22Rv1 (cell line): ENCODE measurements around the gene CRYBG2.

Experiments used
- ZFX ChIP-seq: fragments of 450-650 bp; IDR thresholded peaks from 2 replicates; pipeline ENCODE4 v1.6.1; 2017; ENCODE audit warnings: antibody characterized with exemption, borderline replicate concordance
- TF ChIP-seq, protein P1 (sequence below): fragments of 450-650 bp; IDR thresholded peaks from 2 replicates; pipeline ENCODE4 v1.5.1; 2017; ENCODE audit warnings: mild to moderate bottlenecking

DNA sequence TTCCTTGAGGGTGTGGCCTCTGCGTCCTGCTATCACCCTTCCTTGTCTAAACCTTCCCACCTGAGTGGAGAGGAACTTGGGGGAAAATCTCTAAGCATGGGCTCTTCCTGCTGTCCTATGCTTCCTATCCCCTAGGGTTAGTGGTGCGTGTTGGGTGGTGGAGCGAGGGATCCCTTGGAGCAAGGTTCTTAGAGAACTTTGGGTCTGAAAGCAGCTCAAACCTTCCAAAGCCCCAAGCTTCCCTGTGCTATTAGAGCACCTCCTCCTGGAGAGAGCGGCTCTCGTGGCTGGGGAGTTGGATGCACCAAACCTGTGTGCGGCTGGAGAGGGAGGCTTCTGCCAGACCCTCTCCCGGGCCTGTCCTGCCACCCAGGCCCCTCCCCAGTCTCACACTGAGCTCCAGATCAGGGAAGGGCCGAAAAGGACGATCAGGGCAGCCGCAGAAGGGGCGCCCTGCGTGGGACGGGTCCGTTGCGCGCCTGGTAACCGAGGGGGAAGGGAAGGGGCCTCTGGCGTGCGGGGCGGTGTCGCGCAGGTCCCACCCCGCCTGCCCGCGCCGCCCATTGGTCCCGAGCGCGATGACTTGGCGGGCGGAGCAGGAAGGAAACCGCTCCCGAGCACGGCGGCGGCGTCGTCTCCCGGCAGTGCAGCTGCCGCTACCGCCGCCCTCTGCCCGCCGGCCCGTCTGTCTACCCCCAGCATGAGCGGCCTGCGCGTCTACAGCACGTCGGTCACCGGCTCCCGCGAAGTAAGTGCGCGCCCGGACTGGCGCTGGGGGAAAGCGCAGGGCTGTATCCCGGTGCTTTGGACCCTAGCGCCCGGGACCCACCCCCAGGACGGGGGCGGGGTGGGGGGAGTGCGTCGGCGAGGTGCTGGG lies 74.2 kb downstream of the CRYBG2 start, which contains the start of gene SH3BGRL3:
- no peak for TF ChIP-seq ZFX
- TF ChIP-seq, protein P1, sequence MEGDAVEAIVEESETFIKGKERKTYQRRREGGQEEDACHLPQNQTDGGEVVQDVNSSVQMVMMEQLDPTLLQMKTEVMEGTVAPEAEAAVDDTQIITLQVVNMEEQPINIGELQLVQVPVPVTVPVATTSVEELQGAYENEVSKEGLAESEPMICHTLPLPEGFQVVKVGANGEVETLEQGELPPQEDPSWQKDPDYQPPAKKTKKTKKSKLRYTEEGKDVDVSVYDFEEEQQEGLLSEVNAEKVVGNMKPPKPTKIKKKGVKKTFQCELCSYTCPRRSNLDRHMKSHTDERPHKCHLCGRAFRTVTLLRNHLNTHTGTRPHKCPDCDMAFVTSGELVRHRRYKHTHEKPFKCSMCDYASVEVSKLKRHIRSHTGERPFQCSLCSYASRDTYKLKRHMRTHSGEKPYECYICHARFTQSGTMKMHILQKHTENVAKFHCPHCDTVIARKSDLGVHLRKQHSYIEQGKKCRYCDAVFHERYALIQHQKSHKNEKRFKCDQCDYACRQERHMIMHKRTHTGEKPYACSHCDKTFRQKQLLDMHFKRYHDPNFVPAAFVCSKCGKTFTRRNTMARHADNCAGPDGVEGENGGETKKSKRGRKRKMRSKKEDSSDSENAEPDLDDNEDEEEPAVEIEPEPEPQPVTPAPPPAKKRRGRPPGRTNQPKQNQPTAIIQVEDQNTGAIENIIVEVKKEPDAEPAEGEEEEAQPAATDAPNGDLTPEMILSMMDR: peak; percentile 83
